Stimulated activated CD4-positive, alpha-beta T cell treated with anti-CD3 and anti-CD28 coated beads, Interleukin-15, amount 100 ng/mL, for 1 hour (primary cell): Measurements from ENCODE around the gene IL1RAPL1.

Experiments used
- DNase-seq, 2 donors: peaks; one replicate each; pipeline ENCODE4 v3.0.0-alpha.2; 2020; ENCODE audit warnings: low read depth in 1 of 2, low spot score in 1 of 2

The IL1RAPL1 gene

GRCh38 chrX:29965634-29966033, 1378.4 kb downstream of the IL1RAPL1 start:
- no peak for DNase-seq

- no peak for DNase-seq
Observed at GRCh38 chrX:29992083-29992482, 1404.8 kb downstream of the IL1RAPL1 start.

GRCh38 chrX:30005813-30006212, 1418.6 kb downstream of the IL1RAPL1 start:
- no peak for DNase-seq
